ENCODE results near the gene UMODL1. TPM values are rescaled to one million over a fixed set of nuclear protein-coding genes. Genes with fewer than 3 reads are reported as not detected.

UMODL1 gene
- total RNA-seq, 2 donors from 2014 or later: 0.35 to 0.37 TPM

GRCh38 chr21:42025376-42026081 is 45.6 kb upstream of the UMODL1 start:
- Histone ChIP-seq H3K9ac (ENCODE audit: low read depth in 2 of 2, low read length in 2 of 2) (no peak overlapping the region), H3K27me3 (no peaks in the 10 kb centered on the region), H3K9me3 (no peaks in the 10 kb centered on the region), H3K4me1 (no peaks in the 10 kb centered on the region), H3K27ac (no peak overlapping the region), H3K4me3 (no peak overlapping the region), H3K36me3 (no peaks in the 10 kb centered on the region)
- no peak for TF ChIP-seq CTCF (IDR thresholded peaks at IDR 0.05)
- no peak for DNase-seq
- intact Hi-C loops (cut with DNase I): no loop called here

GRCh38 chr21:42026082-42026435 is 45.1 kb upstream of the UMODL1 start:
- intact Hi-C loops (cut with DNase I): no loop called here
- no peak for DNase-seq
- H3K9ac ChIP-seq (ENCODE audit: low read depth in 2 of 2, low read length in 2 of 2): no peak overlapping the region
- H3K4me3 ChIP-seq: no peak overlapping the region
- no peaks in the 10 kb centered on the region for H3K36me3 ChIP-seq
- TF ChIP-seq CTCF (IDR thresholded peaks at IDR 0.05): no peak
- no peak overlapping the region for H3K27ac ChIP-seq
- H3K9me3 ChIP-seq: no peaks in the 10 kb centered on the region
- H3K4me1 ChIP-seq: no peaks in the 10 kb centered on the region
- H3K27me3 ChIP-seq: no peaks in the 10 kb centered on the region

GRCh38 chr21:42027085-42027821 is 43.9 kb upstream of the UMODL1 start:
- Histone ChIP-seq H3K4me3 (no peak overlapping the region), H3K27me3 (no peaks in the 10 kb centered on the region), H3K9ac (ENCODE audit: low read depth in 2 of 2, low read length in 2 of 2) (no peak overlapping the region), H3K4me1 (no peaks in the 10 kb centered on the region), H3K36me3 (no peaks in the 10 kb centered on the region), H3K27ac (no peak overlapping the region), H3K9me3 (no peaks in the 10 kb centered on the region)
- no peak for DNase-seq
- TF ChIP-seq CTCF (IDR thresholded peaks at IDR 0.05): no peak
- intact Hi-C loops (cut with DNase I): no loop called here

GRCh38 chr21:42027822-42028765 is 43.0 kb upstream of the UMODL1 start:
- no peak overlapping the region for H3K27ac ChIP-seq
- no peaks in the 10 kb centered on the region for H3K36me3 ChIP-seq
- intact Hi-C loops (cut with DNase I): no loop called here
- no peak for DNase-seq
- H3K9me3 ChIP-seq: no peaks in the 10 kb centered on the region
- H3K9ac ChIP-seq (ENCODE audit: low read depth in 2 of 2, low read length in 2 of 2): peak overlapping the region in 1 of 2 donors; percentile 9
- no peak for TF ChIP-seq CTCF (IDR thresholded peaks at IDR 0.05)
- no peaks in the 10 kb centered on the region for H3K27me3 ChIP-seq
- H3K4me3 ChIP-seq: no peak overlapping the region
- H3K4me1 ChIP-seq: no peaks in the 10 kb centered on the region

- Histone ChIP-seq H3K36me3 (no peaks in the 10 kb centered on the region), H3K4me1 (no peaks in the 10 kb centered on the region), H3K9me3 (no peaks in the 10 kb centered on the region), H3K27ac (no peak overlapping the region), H3K9ac (ENCODE audit: low read depth in 2 of 2, low read length in 2 of 2) (no peak overlapping the region), H3K4me3 (no peak overlapping the region), H3K27me3 (no peaks in the 10 kb centered on the region)
- DNase-seq: peak; percentile 40
- intact Hi-C loops (cut with DNase I): no loop called here
- TF ChIP-seq CTCF (IDR thresholded peaks at IDR 0.05): no peak
Measured at GRCh38 chr21:42028766-42029425, 42.2 kb upstream of the UMODL1 start.

Data from colonic mucosa (tissue), 4 donors.